Tibial nerve (tissue), 4 donors: ENCODE measurements around the gene ARL5B.

Source experiments
- CTCF ChIP-seq, 5 experiments: fragments of 200-600 bp in 3 of 5; fragments of 450-650 bp in 2 of 5; sonication (generic) in 3 of 5; IDR thresholded peaks; one replicate each; pipeline ENCODE4 v1.5.1; 2016 to 2019; ENCODE audit warnings: antibody characterized with exemption in 5 of 5, mild to moderate bottlenecking in 3 of 5, moderate library complexity in 2 of 5
- EP300 ChIP-seq, 2 donors: sonication (generic); formaldehyde crosslinking; IDR thresholded peaks; one replicate each; pipeline ENCODE4 v1.6.1; 2017; ENCODE audit warnings: antibody characterized with exemption in 2 of 2, mild to moderate bottlenecking in 1 of 2

- no peak for TF ChIP-seq CTCF (IDR thresholded peaks at IDR 0.05)
- no peak for TF ChIP-seq EP300 (IDR thresholded peaks at IDR 0.05)
These were observed 60.6 kb downstream of the ARL5B start for GRCh38 chr10:18719811-18720210.
